NCI-H446 treated with DMSO at 0.1 percent for 48 hours (cell line): Measurements from ENCODE around the gene FANCF.
"Not testable (repeated sequence)": the region's sequence is repeated elsewhere in the genome, so short reads cannot be mapped to it uniquely, and the experiment has no call there.

Experiments used
- DNase-seq: peaks from one replicate; lab custom pipeline; 2025; lab: John Stamatoyannopoulos, UW

FANCF gene

GRCh38 chr11:22625448-22626287 lies at the start of gene FANCF:
TSS of gene FANCF (minus strand) at chr11:22625823. CDS start at chr11:22625810, 13 bp downstream.
- DNase-seq, result peak; percentile 99

- no peak for DNase-seq
Measured at GRCh38 chr11:22674470-22675439, 49.1 kb upstream of the FANCF start.

- DNase-seq, result peak; percentile 87
Measured at GRCh38 chr11:22671751-22672150, 46.1 kb upstream of the FANCF start.

DNA sequence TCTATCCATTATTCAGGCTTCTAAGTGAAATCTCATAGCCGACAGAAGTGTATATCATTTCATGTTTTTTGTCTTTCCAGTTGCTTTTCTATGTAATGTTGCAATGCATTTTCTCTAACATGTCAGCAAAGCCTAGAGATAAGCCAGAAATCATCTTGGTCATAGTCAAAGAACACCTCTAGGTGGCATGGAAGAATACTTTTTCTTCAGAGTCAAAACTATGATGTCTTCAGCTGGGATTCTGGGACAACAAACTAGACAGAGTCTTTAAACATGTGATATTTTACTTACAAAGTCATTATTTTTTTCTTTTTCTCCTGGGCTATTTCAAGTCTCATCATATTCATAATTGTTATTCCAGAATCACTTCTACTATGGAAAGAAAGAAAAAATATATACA lies 45.2 kb upstream of the FANCF start:
- peak; percentile 71 for DNase-seq

GRCh38 chr11:22669368-22669767 lies 43.7 kb upstream of the FANCF start:
- no peak for DNase-seq

GRCh38 chr11:22668005-22668796 lies 42.6 kb upstream of the FANCF start:
- DNase-seq, result no peak

DNA sequence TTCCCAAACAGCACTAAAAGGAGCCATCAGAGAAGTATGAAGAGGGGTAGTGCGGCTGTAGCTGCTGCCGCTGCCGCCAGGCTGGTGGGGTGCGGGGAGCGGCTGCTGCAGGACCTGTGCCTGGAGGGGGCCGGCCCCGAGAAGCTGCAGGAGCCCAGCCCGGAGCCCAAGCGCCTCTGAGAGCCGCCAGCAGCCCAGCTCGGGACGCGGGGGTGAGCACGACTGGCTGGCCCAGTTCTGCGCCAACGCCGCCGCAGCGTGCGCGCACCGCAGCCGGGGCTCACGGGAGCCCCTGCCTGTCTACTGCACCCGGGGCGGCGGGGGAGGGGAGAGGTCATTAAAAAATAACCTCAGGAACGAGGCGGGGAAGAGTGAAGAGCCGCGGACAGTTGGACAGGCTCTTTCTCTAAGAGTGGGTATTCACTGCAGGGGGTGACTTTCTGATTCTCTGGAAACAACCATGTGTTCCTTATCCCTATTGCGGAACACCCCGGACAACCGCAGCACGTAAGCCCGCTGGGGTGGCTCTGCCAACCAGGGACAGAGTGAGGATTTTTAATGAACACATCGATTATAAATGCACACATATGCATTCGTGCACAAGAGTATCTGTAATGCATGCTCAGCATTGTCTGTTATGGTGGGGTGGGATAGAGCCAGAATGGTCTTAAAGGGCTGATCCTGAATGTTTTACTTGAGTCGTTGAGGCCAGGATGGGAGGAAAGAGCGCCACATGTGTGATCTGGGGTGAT lies 41.2 kb upstream of the FANCF start:
- peak; percentile 75 for DNase-seq

DNA sequence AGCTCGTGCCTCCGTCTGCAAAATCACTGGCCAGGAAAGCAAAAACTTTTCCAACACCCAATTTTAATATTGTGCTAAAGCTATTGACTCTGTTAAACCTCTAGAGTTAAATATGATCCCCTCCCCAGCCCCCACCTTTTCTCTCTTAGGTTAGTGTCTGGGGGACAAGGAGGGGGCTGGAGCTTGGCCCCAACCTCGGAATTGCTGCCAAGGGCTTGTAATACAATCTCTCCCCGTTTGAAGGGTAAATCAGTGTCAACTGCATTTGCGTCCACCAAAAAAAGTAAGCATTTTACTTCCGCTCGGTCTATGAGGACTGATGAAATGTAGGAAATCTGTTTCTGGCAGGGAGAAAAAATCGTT lies 40.7 kb upstream of the FANCF start, which contains the start of gene GAS2:
GAS2 (plus strand) TSS at position 287 of the 363 bp plus-strand sequence. CDS start 8,259 bp downstream, outside the sequence.
- DNase-seq, result no peak

GRCh38 chr11:22659783-22660182 lies 34.2 kb upstream of the FANCF start:
- no peak for DNase-seq

- DNase-seq, result no peak
Measured at GRCh38 chr11:22657101-22657694, 31.6 kb upstream of the FANCF start.

GRCh38 chr11:22656130-22656529 lies 30.5 kb upstream of the FANCF start:
- peak; percentile 63 for DNase-seq

GRCh38 chr11:22652346-22652745 lies 26.7 kb upstream of the FANCF start:
- DNase-seq, result not testable (repeated sequence)

GRCh38 chr11:22641559-22641958 lies 15.9 kb upstream of the FANCF start:
- no peak for DNase-seq

DNA sequence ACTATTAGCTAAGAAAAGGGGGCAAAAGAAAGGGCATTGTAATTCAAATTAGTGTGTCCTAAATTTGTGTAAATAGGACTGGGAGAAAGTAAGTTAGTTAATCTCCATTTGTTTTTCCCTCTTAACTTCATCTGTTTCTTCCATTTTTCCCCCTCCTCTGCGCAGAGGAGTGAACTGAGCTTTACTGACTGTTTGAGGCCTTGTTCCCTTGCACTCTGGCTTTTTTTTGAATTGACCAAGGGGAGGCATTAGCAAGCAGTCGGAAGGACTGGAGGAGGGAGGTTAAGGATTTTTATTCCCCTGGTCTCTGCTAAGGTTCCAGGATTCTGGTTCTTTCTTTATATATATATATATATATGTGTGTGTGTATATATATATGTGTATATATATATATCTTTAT lies 15.2 kb upstream of the FANCF start:
- no peak for DNase-seq

DNA sequence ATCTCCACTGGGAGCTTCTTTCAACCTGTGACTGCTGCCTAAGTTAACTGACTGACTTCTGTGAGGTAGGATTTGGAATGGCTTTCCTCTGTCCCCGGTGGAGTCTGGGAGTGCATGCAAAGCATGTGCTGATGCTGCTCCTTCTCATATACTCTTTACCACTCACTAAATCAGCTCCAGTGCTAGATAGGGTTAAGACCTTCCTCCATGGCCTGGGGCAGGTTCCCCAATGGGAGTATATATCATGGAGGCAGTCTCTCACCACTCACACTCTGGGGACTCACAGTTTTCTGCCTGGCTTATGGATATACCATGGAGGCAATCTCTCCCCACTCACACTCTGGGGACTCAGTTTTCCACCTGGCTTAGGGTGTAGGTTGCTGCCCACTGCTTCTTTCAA lies 10.1 kb upstream of the FANCF start:
- no peak for DNase-seq

GRCh38 chr11:22634897-22635629 lies 9.4 kb upstream of the FANCF start:
- peak; percentile 78 for DNase-seq

DNA sequence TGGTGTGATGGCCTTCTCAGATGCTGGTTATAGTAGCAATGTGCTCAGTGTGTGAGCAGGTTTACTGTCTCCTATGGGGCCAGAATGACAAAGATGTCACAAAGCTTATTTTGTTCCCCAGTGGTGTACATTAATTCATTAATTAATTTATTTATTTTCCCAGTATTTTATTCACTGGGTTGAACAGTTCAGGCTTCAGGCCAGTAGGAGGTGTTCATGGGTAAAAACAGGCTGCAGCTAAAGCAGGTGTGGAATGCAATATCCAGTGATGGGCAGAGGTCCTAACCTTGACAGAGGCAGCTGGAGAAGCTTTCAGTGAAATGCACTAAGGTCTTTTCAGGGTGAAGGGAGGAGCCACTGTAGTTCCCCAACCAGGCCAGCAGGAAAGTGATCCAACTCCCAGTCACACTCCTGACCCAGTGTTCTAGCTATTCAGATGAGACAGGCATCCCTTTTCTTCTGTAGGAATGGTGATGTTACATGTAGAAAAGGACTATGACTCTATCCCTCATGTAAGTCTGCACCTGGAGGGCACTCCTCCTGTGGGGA lies 7.8 kb upstream of the FANCF start:
- DNase-seq, result no peak

- no peak for DNase-seq
Measured at GRCh38 chr11:22627421-22627820, 1.8 kb upstream of the FANCF start.

- no peak for DNase-seq
Measured at GRCh38 chr11:22626573-22627239, 1.1 kb upstream of the FANCF start.
